Kidney (tissue), 14 donors: ENCODE data around the gene STAU1. TPM values are rescaled to one million over a fixed set of nuclear protein-coding genes. Genes with fewer than 3 reads are reported as not detected.
"Not testable (repeated sequence)": the region's sequence is repeated elsewhere in the genome, so short reads cannot be mapped to it uniquely, and the experiment has no call there.

Source experiments
- DNase-seq, 5 donors: peaks; one replicate each; pipeline ENCODE4 v3.0.0-alpha.2; 2013 to 2020
- FAIRE-seq: peaks from 2 replicates; lab custom pipeline; 2012; peaks lifted over from hg19 to GRCh38; lab: Jason Lieb, UNC
- H3K27ac ChIP-seq, 2 donors: one replicate each; pipeline ENCODE4 v1.7.0; 2013; ENCODE audit warnings: low read depth in 2 of 2, low read length in 2 of 2, inconsistent platforms in 1 of 2
- H3K27me3 ChIP-seq: one replicate; pipeline ENCODE4 v1.7.1; 2013; ENCODE audit warnings: low read length, inconsistent platforms; ENCODE audit not compliant: control insufficient read depth, insufficient read depth
- H3K36me3 ChIP-seq, 3 donors: one replicate each; pipeline versions ENCODE4 v1.7.0 to v1.7.1; 2013; ENCODE audit warnings: low read length in 3 of 3, control low read depth in 1 of 3, inconsistent platforms in 1 of 3; ENCODE audit not compliant: insufficient read depth in 3 of 3, control insufficient read depth in 2 of 3
- H3K4me1 ChIP-seq, 3 donors: one replicate each; pipeline versions ENCODE4 v1.7.0 to v1.7.1; 2013; ENCODE audit warnings: low read length in 3 of 3, inconsistent platforms in 1 of 3, low read depth in 1 of 3; ENCODE audit not compliant: control insufficient read depth in 2 of 3, insufficient read depth in 2 of 3
- H3K4me3 ChIP-seq, 3 donors: one replicate each; pipeline versions ENCODE4 v1.7.0 to v1.8.1; 2013; ENCODE audit warnings: low read length in 3 of 3, control low read depth in 1 of 3, inconsistent platforms in 1 of 3
- H3K9ac ChIP-seq, 3 donors: one replicate each; pipeline versions ENCODE4 v1.7.0 to v1.7.1; 2013; ENCODE audit warnings: low read length in 3 of 3, control low read depth in 1 of 3, inconsistent platforms in 1 of 3
- H3K9me3 ChIP-seq, 3 donors: one replicate each; pipeline versions ENCODE4 v1.7.0 to v1.7.1; 2013; ENCODE audit warnings: low read length in 3 of 3, control low read depth in 1 of 3, inconsistent platforms in 1 of 3; ENCODE audit not compliant: control insufficient read depth in 2 of 3, insufficient read depth in 1 of 3
- CTCF ChIP-seq: IDR thresholded peaks from 3 replicates; pipeline ENCODE4 v1.5.1; 2012; ENCODE audit warnings: mild to moderate bottlenecking, moderate library complexity, borderline replicate concordance; ENCODE audit not compliant: insufficient read depth; ENCODE audit errors: extremely low read depth
- intact Hi-C: fragments of 100-400 bp; cut with DNase I; formaldehyde crosslinking; loops from one replicate; pipeline ENCODE4 v1.11.1; 2022
- polyA plus RNA-seq: library from polyadenylated mRNA; stranded (reverse); fragments of 350-450 nt; fragmentation: Illumina TruSeq; extraction: RNeasy Lipid Tissue Mini Kit (QIAGEN cat#74804); gene quantifications from one replicate; pipeline ENCODE4 v1.2.3, GENCODE V29; 2014; ENCODE audit warnings: low read depth, low replicate concordance; ENCODE audit not compliant: insufficient read depth
- total RNA-seq: library from RNA; stranded (reverse); fragmentation: NEBNext Ultra II Directional; extraction: Animal tissue kit (Norgen Biotek cat#: 25700); gene quantifications from one replicate; pipeline ENCODE4 v1.2.1, GENCODE V29; 2021
- donor health status: control.
- donor health status: control.
- donor health status: control.
- donor health status: control.
- donor health status: control.
- donor health status: DM: yes; HTN: yes; CAD: no.
- donor health status: Normal renal cell carcinoma (clear cell type).

Gene STAU1
- total and polyA plus RNA-seq, 2 donors from 2014 or later: 53.3 to 85.4 TPM

GRCh38 chr20:49097159-49097558 is 91.0 kb downstream of the STAU1 start:
- Histone ChIP-seq H3K4me1 (peaks cover 0 to 3% (median 0%) of the 10 kb centered on the region in 3 donors), H3K36me3 (peaks cover 9 to 29% (median 17%) of the 10 kb centered on the region in 3 donors), H3K9ac (no peak overlapping the region), H3K27me3 (no peaks in the 10 kb centered on the region), H3K4me3 (no peak overlapping the region), H3K9me3 (no peaks in the 10 kb centered on the region), H3K27ac (no peak overlapping the region)
- DNase-seq: no peak
- no peak for TF ChIP-seq CTCF
- intact Hi-C loops: no loop called here
- no peak for FAIRE-seq

GRCh38 chr20:49096203-49096730 is 91.9 kb downstream of the STAU1 start:
- Histone ChIP-seq H3K27ac (no peak overlapping the region), H3K9ac (no peak overlapping the region), H3K36me3 (peaks cover 9 to 29% (median 16%) of the 10 kb centered on the region in 3 donors), H3K9me3 (no peaks in the 10 kb centered on the region), H3K4me1 (peaks cover 0 to 3% (median 0%) of the 10 kb centered on the region in 3 donors), H3K4me3 (no peak overlapping the region), H3K27me3 (no peaks in the 10 kb centered on the region)
- DNase-seq (peak in 1 of 5 donors; percentile 34), FAIRE-seq (no peak)
- no peak for TF ChIP-seq CTCF
- intact Hi-C loops: no loop called here

GRCh38 chr20:49091762-49092161 is 96.4 kb downstream of the STAU1 start:
- Histone ChIP-seq H3K4me1 (no peaks in the 10 kb centered on the region), H3K9me3 (no peaks in the 10 kb centered on the region), H3K36me3 (peaks cover 17 to 55% (median 29%) of the 10 kb centered on the region in 3 donors), H3K27ac (no peak overlapping the region), H3K27me3 (no peaks in the 10 kb centered on the region), H3K4me3 (no peak overlapping the region), H3K9ac (no peak overlapping the region)
- FAIRE-seq: no peak
- TF ChIP-seq CTCF: no peak
- DNase-seq: no peak
- intact Hi-C loops: no loop called here

- Histone ChIP-seq H3K4me3 (no peak overlapping the region), H3K36me3 (peaks cover 20 to 54% (median 26%) of the 10 kb centered on the region in 3 donors), H3K4me1 (no peaks in the 10 kb centered on the region), H3K27me3 (no peaks in the 10 kb centered on the region), H3K9ac (no peak overlapping the region), H3K27ac (no peak overlapping the region), H3K9me3 (no peaks in the 10 kb centered on the region)
- no peak for FAIRE-seq
- peak in 1 of 5 donors; percentile 39 for DNase-seq
- intact Hi-C loops: no loop called here
- TF ChIP-seq CTCF: no peak
Measured at GRCh38 chr20:49091104-49091503, 97.0 kb downstream of the STAU1 start.

- peaks cover 12 to 46% (median 13%) of the 10 kb centered on the region in 3 donors for H3K36me3 ChIP-seq
- H3K9me3 ChIP-seq, H3K9ac ChIP-seq, H3K4me3 ChIP-seq, intact Hi-C loops, FAIRE-seq, H3K27me3 ChIP-seq, DNase-seq, H3K4me1 ChIP-seq, H3K27ac ChIP-seq: not testable (repeated sequence)
Measured at GRCh38 chr20:49082295-49082694, 105.8 kb downstream of the STAU1 start.
